Mesendoderm (in vitro differentiated cells): ENCODE measurements around the gene ZNF853. TPM values are rescaled to one million over a fixed set of nuclear protein-coding genes. Genes with fewer than 3 reads are reported as not detected.

ENCODE experiments used
- DNase-seq: peaks from one replicate; pipeline ENCODE4 v3.0.0; 2013
- H2AK5ac ChIP-seq: 2 replicates; pipeline ENCODE4 v1.6.1; 2013; ENCODE audit warnings: low read length, inconsistent platforms
- H2BK120ac ChIP-seq: 2 replicates; pipeline ENCODE4 v1.6.1; 2013; ENCODE audit warnings: low read depth, mild to moderate bottlenecking, low read length, moderate library complexity, mixed read lengths
- H2BK15ac ChIP-seq: replicated peaks from 2 replicates; pipeline ENCODE4 v1.6.1; 2013; ENCODE audit warnings: low read depth, mild to moderate bottlenecking, moderate library complexity
- H2BK5ac ChIP-seq: 2 replicates; pipeline ENCODE4 v1.6.1; 2013; ENCODE audit warnings: low read length, inconsistent platforms
- H3K18ac ChIP-seq: 2 replicates; pipeline ENCODE4 v1.6.1; 2013; ENCODE audit warnings: mild to moderate bottlenecking, low read length, mixed read lengths
- H3K23ac ChIP-seq: one replicate; pipeline ENCODE4 v1.6.1; 2013; ENCODE audit warnings: low read length
- H3K27ac ChIP-seq: 2 replicates; pipeline ENCODE4 v1.5.1; 2013; ENCODE audit warnings: low read depth, mild to moderate bottlenecking, inconsistent platforms, low read length, moderate library complexity
- H3K27me3 ChIP-seq: 2 replicates; pipeline ENCODE4 v1.6.1; 2013; ENCODE audit warnings: low read length, control low read depth, mild to moderate bottlenecking, inconsistent platforms; ENCODE audit not compliant: insufficient read depth, poor library complexity
- H3K36me3 ChIP-seq: 2 replicates; pipeline ENCODE4 v1.6.1; 2013; ENCODE audit warnings: low read length, inconsistent platforms; ENCODE audit not compliant: control insufficient read depth, insufficient read depth
- H3K4ac ChIP-seq: one replicate; pipeline ENCODE4 v1.6.1; 2013; ENCODE audit warnings: low read depth, mild to moderate bottlenecking, low read length, moderate library complexity
- H3K4me1 ChIP-seq: 2 replicates; pipeline ENCODE4 v1.6.1; 2013; ENCODE audit warnings: low read depth, low read length, inconsistent platforms; ENCODE audit not compliant: control insufficient read depth
- H3K4me2 ChIP-seq: 2 replicates; pipeline ENCODE4 v1.6.1; 2013; ENCODE audit warnings: low read length
- H3K4me3 ChIP-seq: 2 replicates; pipeline ENCODE4 v1.5.1; 2013; ENCODE audit warnings: mild to moderate bottlenecking, low read length
- H3K56ac ChIP-seq: one replicate; pipeline ENCODE4 v1.6.1; 2013; ENCODE audit warnings: low read length
- H3K79me1 ChIP-seq: 2 replicates; pipeline ENCODE4 v1.6.1; 2013; ENCODE audit warnings: low read length, inconsistent platforms
- H3K79me2 ChIP-seq: 2 replicates; pipeline ENCODE4 v1.6.1; 2013; ENCODE audit warnings: mild to moderate bottlenecking, low read length; ENCODE audit not compliant: control insufficient read depth, insufficient read depth
- H3K9ac ChIP-seq: 2 replicates; pipeline ENCODE4 v1.6.1; 2013; ENCODE audit warnings: low read length, inconsistent platforms
- H4K5ac ChIP-seq: one replicate; pipeline ENCODE4 v1.6.1; 2013; ENCODE audit warnings: low read length
- H4K8ac ChIP-seq: one replicate; pipeline ENCODE4 v1.6.1; 2013; ENCODE audit warnings: low read depth, mild to moderate bottlenecking, control low read depth, low read length, moderate library complexity
- WGBS: extraction: QIAGEN DNeasy Blood & Tissue Kit; methylation state at CpG from one replicate; pipeline ENCODE4 v1.1.7; 2013; ENCODE audit warnings: low lambda C conversion rate, missing lambda C conversion rate; ENCODE audit not compliant: insufficient coverage; ENCODE audit errors: extremely low coverage; 5-methylcytosine and 5-hydroxymethylcytosine counted together
- polyA plus RNA-seq, 2 experiments: library from polyadenylated mRNA; stranded (reverse); fragments of 200-250 nt; gene quantifications; one replicate each; pipeline ENCODE4 v1.2.3, GENCODE V29; 2013

The ZNF853 gene
- 2.5 TPM for polyA plus RNA-seq (2013, experiment 1 of 2)
- polyA plus RNA-seq (2013, experiment 2 of 2), result 2.5 TPM

DNA sequence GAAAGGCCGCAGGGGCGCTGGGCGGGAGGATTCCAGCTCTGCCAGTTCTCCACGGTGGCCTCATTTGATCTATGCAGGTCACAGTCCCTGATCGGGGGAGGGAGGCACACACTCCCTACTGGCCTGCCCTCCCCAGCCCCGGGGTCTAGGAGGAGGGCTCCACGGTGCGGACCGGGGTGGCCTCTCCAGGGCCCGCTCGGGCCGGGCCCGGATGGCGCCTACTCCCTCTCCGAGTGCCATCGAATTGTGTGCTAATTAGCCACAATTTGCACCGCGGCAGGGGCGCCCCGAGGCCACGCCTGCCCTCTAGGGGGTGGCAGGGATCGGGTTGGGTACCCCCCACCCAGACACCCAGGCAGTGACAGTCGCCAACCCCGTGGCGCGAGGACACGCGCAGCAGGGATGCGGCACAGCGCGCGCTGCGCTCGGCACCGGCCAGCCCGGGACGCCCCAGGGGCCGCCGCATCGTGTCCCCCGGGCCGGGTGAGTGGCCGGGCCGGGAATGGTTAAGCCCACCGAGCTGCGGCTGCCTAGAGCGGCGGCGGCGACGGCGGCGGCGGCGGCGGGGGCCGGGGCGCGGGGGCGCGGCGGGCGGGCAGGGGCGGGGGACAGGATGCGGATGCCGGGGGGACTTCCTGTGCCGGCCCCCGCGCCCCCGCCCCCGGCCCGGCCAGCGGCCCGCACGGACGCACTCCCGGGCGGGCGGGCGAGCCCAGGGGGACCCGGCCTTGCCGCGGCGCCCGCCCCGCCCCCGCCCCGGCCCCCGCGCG is at the start of gene ZNF853:
Gene ZNF853, plus strand, starts transcription at position 658 of the 770 bp plus-strand sequence. CDS start 565 bp downstream, outside the sequence.
- Histone ChIP-seq H2BK15ac (no peak within 1 kb of the TSS), H3K27ac (peak within 1 kb of the TSS; percentile 81), H4K8ac (peak within 1 kb of the TSS; percentile 82), H3K23ac (peak within 1 kb of the TSS; percentile 72), H4K5ac (no peak within 1 kb of the TSS), H2AK5ac (no peak within 1 kb of the TSS), H3K4me2 (peak within 1 kb of the TSS; percentile 66), H3K56ac (peak within 1 kb of the TSS; percentile 88), H3K27me3 (no peaks in the 10 kb centered on the region), H3K4me3 (peak within 1 kb of the TSS; percentile 41), H3K4ac (peak within 1 kb of the TSS; percentile 76), H3K79me1 (no peaks in the 10 kb centered on the region), H3K4me1 (peaks cover 7% of the 10 kb centered on the region), H3K36me3 (no peaks in the 10 kb centered on the region), H2BK120ac (peak within 1 kb of the TSS; percentile 47), H2BK5ac (peak within 1 kb of the TSS; percentile 93), H3K18ac (peak within 1 kb of the TSS; percentile 95), H3K79me2 (no peaks in the 10 kb centered on the region), H3K9ac (peak within 1 kb of the TSS; percentile 75)
- WGBS, result no CpG with 5 or more reads among the region's 91 CpGs
- DNase-seq, result peak; percentile 78

- H3K27me3 ChIP-seq, result no peaks in the 10 kb centered on the region
- no peaks in the 10 kb centered on the region for H3K79me2 ChIP-seq
- no CpG with 5 or more reads among the region's 4 CpGs for WGBS
- H2BK120ac ChIP-seq, result no peak overlapping the region
- no peak overlapping the region for H3K18ac ChIP-seq
- H2AK5ac ChIP-seq, result no peak overlapping the region
- no peak overlapping the region for H3K9ac ChIP-seq
- H3K56ac ChIP-seq, result no peak overlapping the region
- no peak overlapping the region for H2BK15ac ChIP-seq
- no peak overlapping the region for H3K23ac ChIP-seq
- H3K27ac ChIP-seq, result no peak overlapping the region
- H3K4ac ChIP-seq, result no peak overlapping the region
- H3K79me1 ChIP-seq, result no peaks in the 10 kb centered on the region
- H4K8ac ChIP-seq, result no peak overlapping the region
- no peak for DNase-seq
- H3K4me2 ChIP-seq, result no peak overlapping the region
- no peak overlapping the region for H2BK5ac ChIP-seq
- no peaks in the 10 kb centered on the region for H3K4me1 ChIP-seq
- no peak overlapping the region for H4K5ac ChIP-seq
- no peaks in the 10 kb centered on the region for H3K36me3 ChIP-seq
- no peak overlapping the region for H3K4me3 ChIP-seq
Observed at GRCh38 chr7:6565655-6566054, 49.8 kb upstream of the ZNF853 start.

GRCh38 chr7:6567886-6568285 is 47.5 kb upstream of the ZNF853 start:
- H3K79me1 ChIP-seq, result no peaks in the 10 kb centered on the region
- no peak overlapping the region for H2BK5ac ChIP-seq
- no peak for DNase-seq
- H3K18ac ChIP-seq, result no peak overlapping the region
- WGBS, result no CpG with 5 or more reads among the region's 3 CpGs
- H3K4ac ChIP-seq, result no peak overlapping the region
- no peak overlapping the region for H2AK5ac ChIP-seq
- no peak overlapping the region for H3K27ac ChIP-seq
- H2BK15ac ChIP-seq, result no peak overlapping the region
- H2BK120ac ChIP-seq, result no peak overlapping the region
- no peak overlapping the region for H4K5ac ChIP-seq
- H3K4me1 ChIP-seq, result no peaks in the 10 kb centered on the region
- no peak overlapping the region for H3K9ac ChIP-seq
- H3K4me2 ChIP-seq, result no peak overlapping the region
- H3K4me3 ChIP-seq, result no peak overlapping the region
- H3K79me2 ChIP-seq, result no peaks in the 10 kb centered on the region
- H3K23ac ChIP-seq, result no peak overlapping the region
- H4K8ac ChIP-seq, result no peak overlapping the region
- H3K27me3 ChIP-seq, result no peaks in the 10 kb centered on the region
- no peaks in the 10 kb centered on the region for H3K36me3 ChIP-seq
- no peak overlapping the region for H3K56ac ChIP-seq

GRCh38 chr7:6571160-6571779 is 44.1 kb upstream of the ZNF853 start:
- no peaks in the 10 kb centered on the region for H3K79me1 ChIP-seq
- H3K9ac ChIP-seq, result no peak overlapping the region
- no peak overlapping the region for H2BK15ac ChIP-seq
- WGBS, result no CpG with 5 or more reads among the region's 7 CpGs
- no peak overlapping the region for H3K4me3 ChIP-seq
- H3K4ac ChIP-seq, result no peak overlapping the region
- H3K23ac ChIP-seq, result no peak overlapping the region
- H2BK5ac ChIP-seq, result no peak overlapping the region
- H2AK5ac ChIP-seq, result no peak overlapping the region
- H3K56ac ChIP-seq, result no peak overlapping the region
- H3K27me3 ChIP-seq, result no peaks in the 10 kb centered on the region
- H3K79me2 ChIP-seq, result no peaks in the 10 kb centered on the region
- H3K4me2 ChIP-seq, result no peak overlapping the region
- no peak overlapping the region for H4K8ac ChIP-seq
- H3K27ac ChIP-seq, result no peak overlapping the region
- no peak overlapping the region for H2BK120ac ChIP-seq
- no peaks in the 10 kb centered on the region for H3K4me1 ChIP-seq
- H4K5ac ChIP-seq, result no peak overlapping the region
- H3K18ac ChIP-seq, result no peak overlapping the region
- H3K36me3 ChIP-seq, result no peaks in the 10 kb centered on the region
- DNase-seq, result no peak

DNA sequence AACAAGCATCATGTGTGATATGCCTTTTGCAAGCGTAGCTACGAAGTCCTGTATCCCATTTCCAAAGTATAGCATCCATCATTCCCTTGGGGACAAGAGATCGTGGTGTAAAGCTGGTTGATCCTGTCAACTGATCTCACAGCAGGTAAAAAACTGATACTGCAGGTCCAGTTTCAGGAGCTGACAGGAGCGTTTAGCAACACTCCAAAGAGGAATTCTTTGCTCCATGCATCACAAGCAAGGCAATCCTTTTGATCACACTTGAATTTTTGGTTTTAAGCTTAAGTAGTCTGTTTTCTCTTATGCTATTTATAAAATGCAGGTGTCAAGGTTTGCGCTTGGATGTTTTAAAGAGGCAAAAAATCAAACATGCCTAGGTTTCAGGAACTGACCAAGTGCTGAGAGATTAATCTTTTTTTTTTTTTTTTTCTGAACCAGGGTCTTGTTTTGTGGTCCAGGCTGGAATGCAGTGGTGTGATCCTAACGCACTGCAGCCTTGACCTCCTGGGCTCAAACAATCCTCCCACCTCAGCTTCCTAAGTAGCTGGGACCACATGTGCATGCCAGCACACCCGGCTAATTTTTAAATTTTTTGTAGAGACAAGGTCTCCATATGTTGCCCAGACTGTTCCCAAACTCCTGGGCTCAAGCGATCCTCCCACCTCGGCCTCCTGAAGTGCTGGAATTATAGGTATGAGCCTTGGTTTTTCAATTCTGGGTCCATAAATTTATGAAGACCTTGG is 40.0 kb upstream of the ZNF853 start:
- no peak for DNase-seq
- Histone ChIP-seq H3K4me2 (no peak overlapping the region), H2BK15ac (no peak overlapping the region), H3K4me3 (no peak overlapping the region), H3K79me2 (no peaks in the 10 kb centered on the region), H3K23ac (no peak overlapping the region), H3K4ac (no peak overlapping the region), H3K9ac (no peak overlapping the region), H4K5ac (no peak overlapping the region), H3K18ac (no peak overlapping the region), H3K36me3 (no peaks in the 10 kb centered on the region), H3K4me1 (no peaks in the 10 kb centered on the region), H3K79me1 (no peaks in the 10 kb centered on the region), H3K27me3 (no peaks in the 10 kb centered on the region), H2AK5ac (no peak overlapping the region), H3K56ac (no peak overlapping the region), H4K8ac (no peak overlapping the region), H2BK5ac (no peak overlapping the region), H3K27ac (no peak overlapping the region), H2BK120ac (no peak overlapping the region)
- no CpG with 5 or more reads among the region's 9 CpGs for WGBS
